Raji (cell line): Measurements from ENCODE around the gene MVB12B.

Experiments used
- POLR2A ChIP-seq: IDR thresholded peaks from 2 replicates; pipeline ENCODE4 v1.6.1; 2011; ENCODE audit warnings: low read depth, low read length, control low read depth; ENCODE audit not compliant: insufficient read depth

The MVB12B gene

GRCh38 chr9:126491949-126492348 lies 165.3 kb downstream of the MVB12B start:
- no peak for TF ChIP-seq POLR2A

DNA sequence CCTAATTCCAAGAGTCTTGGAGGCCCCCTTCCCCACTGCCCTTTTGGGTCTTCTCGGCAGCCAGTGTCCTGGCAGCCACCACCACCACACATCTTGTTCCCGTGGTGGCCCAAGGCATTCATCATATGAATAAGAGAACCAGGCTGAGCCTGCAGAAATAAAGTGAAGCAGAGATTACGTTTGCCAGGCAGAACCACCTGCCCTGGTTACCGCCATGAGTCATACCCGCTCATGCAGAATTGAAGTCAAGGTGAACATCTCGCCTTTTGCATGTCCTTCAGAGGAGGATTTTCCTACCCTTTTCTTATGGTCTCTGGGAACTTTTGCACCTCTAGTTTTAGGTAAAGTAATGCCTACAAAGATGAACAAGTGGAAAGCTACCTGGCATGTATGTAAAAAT lies 167.6 kb downstream of the MVB12B start:
- TF ChIP-seq POLR2A: no peak

- no peak for TF ChIP-seq POLR2A
Measured at GRCh38 chr9:126494746-126495145, 168.1 kb downstream of the MVB12B start.

DNA sequence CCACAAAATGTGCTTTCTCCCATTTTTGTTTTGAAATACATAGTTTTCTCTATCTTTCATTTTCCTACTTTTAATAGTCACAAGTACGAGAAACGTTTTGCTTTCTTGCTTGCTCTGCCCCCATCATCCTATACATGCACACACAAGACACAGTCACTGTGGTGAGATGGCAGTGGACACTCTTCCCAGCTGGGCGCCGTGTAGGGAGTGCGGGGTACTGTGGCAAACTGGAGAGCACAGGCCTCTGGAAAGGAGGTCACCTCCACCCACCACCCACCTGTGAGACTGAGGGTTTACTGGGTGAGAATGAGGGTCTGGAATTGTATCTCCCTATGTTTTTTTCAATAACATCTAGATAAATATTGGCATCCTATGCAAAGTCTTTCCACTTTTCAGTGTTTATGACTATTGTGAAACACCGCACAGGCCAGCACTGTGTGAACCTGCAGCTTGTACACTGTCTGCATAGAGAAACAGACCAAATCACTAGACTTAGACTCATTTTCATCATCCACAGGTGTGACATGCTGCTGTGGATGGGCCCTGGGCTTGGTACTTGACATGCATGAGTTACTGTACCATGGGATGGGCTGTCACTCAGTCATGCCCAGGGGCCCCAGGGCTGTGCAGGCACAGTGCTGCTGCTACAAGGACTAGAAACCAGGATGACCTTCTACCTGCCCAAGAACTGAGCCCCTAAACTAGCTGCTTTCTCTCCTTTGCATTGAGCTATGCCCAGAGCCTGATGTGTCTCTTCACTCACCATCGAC lies 169.0 kb downstream of the MVB12B start:
- TF ChIP-seq POLR2A: no peak

DNA sequence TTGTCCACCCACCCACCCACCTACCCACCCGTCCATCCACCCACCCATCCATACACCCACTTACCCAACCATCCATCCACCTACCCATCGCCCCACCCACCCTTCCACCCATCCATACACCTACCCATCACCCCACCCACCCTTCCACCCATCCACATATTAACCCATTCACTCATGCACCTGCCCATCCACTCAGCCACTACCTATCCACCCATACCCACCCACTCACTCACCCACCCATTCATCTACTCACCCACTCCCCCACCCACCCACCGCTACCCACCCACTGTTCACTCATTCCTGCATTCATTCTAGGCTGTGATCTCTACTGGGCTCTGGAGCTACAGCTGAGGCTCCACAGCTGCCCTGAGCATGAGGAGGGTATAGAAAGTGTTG lies 169.6 kb downstream of the MVB12B start:
- TF ChIP-seq POLR2A: no peak

- no peak for TF ChIP-seq POLR2A
Measured at GRCh38 chr9:126496781-126497659, 170.4 kb downstream of the MVB12B start.

- no peak for TF ChIP-seq POLR2A
Measured at GRCh38 chr9:126497660-126498275, 171.1 kb downstream of the MVB12B start.

DNA sequence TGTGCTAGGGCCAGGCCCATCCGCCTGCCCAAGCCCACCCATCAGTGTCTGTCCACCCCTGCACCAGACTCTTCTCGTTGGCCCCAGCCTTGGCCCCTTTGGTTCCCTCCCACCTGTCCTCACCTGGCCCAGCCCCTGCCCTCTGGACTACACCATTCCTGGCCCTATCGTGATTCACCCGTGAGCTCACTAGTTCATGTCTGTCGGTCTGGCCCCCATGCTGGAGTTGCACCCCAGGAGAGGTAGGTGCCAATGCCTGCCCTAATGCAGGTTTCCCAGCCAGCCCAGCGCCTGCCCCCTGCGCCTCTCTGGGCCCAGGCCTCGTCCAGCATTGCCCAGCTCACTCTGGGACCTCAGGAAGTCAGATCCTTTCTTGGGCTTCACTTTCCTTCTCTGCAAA lies 171.7 kb downstream of the MVB12B start:
- TF ChIP-seq POLR2A: no peak

GRCh38 chr9:126499005-126499910 lies 172.6 kb downstream of the MVB12B start:
- no peak for TF ChIP-seq POLR2A

- no peak for TF ChIP-seq POLR2A
Measured at GRCh38 chr9:126499911-126500599, 173.4 kb downstream of the MVB12B start.

GRCh38 chr9:126500600-126501382 lies 174.2 kb downstream of the MVB12B start:
- TF ChIP-seq POLR2A: no peak

GRCh38 chr9:126501383-126502331 lies 175.0 kb downstream of the MVB12B start:
- TF ChIP-seq POLR2A: no peak
